Myometrial cell (primary cell): ENCODE results near the gene MRPL10. TPM values are rescaled to one million over a fixed set of nuclear protein-coding genes. Genes with fewer than 3 reads are reported as not detected.

Experiments
- total RNA-seq: library from RNA; depleted of rRNA; stranded (reverse); fragments of >200 nt; gene quantifications from 2 replicates; pipeline ENCODE4 v1.2.3, GENCODE V29; 2015

Gene MRPL10
- total RNA-seq = 42.4 and 45.2 TPM in 2 replicates

GRCh38 chr17:47831003-47831933 is at the start of gene MRPL10, which contains the start of gene LRRC46:
Gene MRPL10, minus strand, starts transcription at chr17:47831541. Its CDS starts 30 bp downstream, at chr17:47831511.
Gene LRRC46, plus strand, starts transcription at chr17:47831670. Its CDS starts 320 bp downstream, at chr17:47831990.

GRCh38 chr17:47850692-47851573 is 19.6 kb upstream of the MRPL10 start, which contains the start of gene SP6:
Gene SP6, minus strand, starts transcription at chr17:47851163. Its CDS starts 2,734 bp downstream, at chr17:47848429.

GRCh38 chr17:47840742-47841487 is 9.6 kb upstream of the MRPL10 start, which contains the start of gene SCRN2:
Gene SCRN2, minus strand, starts transcription at chr17:47841273. Its CDS starts 430 bp downstream, at chr17:47840843.

GRCh38 chr17:47821424-47822391 is 9.6 kb downstream of the MRPL10 start, which contains the start of gene OSBPL7:
Gene OSBPL7, minus strand, starts transcription at chr17:47821794. Its CDS starts 1,516 bp downstream, at chr17:47820278.

Other genes with a start within 250 kb of the MRPL10 start
- 407 and 559 TPM in 2 replicates for gene KPNB1, start 181.6 kb downstream of the MRPL10 start, total RNA-seq
- gene TBKBP1, start 137.4 kb downstream of the MRPL10 start, total RNA-seq = 8.5 and 9.5 TPM in 2 replicates
- gene TBX21, start 98.3 kb downstream of the MRPL10 start, total RNA-seq = not detected in 2 replicates
- gene OSBPL7, start 9.7 kb downstream of the MRPL10 start, total RNA-seq = 5.8 and 9.7 TPM in 2 replicates
- under 0.01 and 0.35 TPM in 2 replicates for gene LRRC46, start 129 bp upstream of the MRPL10 start, total RNA-seq
- gene SCRN2, start 9.7 kb upstream of the MRPL10 start, total RNA-seq = 27.5 and 29.7 TPM in 2 replicates
- gene SP6, start 19.6 kb upstream of the MRPL10 start, total RNA-seq = not detected in 2 replicates
- 1.1 and 2.3 TPM in 2 replicates for gene SP2, start 64.7 kb upstream of the MRPL10 start, total RNA-seq
- 28.5 and 73.5 TPM in 2 replicates for gene PNPO, start 110.0 kb upstream of the MRPL10 start, total RNA-seq
- gene PRR15L, start 126.3 kb upstream of the MRPL10 start, total RNA-seq = not detected in 2 replicates
- gene CDK5RAP3, start 139.6 kb upstream of the MRPL10 start, total RNA-seq = 56.2 and 84.4 TPM in 2 replicates
- gene COPZ2, start 206.3 kb upstream of the MRPL10 start, total RNA-seq = 87.7 and 94.6 TPM in 2 replicates
- 95.1 and 121 TPM in 2 replicates for gene NFE2L1, start 216.8 kb upstream of the MRPL10 start, total RNA-seq